ENCODE measurements around the gene WBP1.

DNA sequence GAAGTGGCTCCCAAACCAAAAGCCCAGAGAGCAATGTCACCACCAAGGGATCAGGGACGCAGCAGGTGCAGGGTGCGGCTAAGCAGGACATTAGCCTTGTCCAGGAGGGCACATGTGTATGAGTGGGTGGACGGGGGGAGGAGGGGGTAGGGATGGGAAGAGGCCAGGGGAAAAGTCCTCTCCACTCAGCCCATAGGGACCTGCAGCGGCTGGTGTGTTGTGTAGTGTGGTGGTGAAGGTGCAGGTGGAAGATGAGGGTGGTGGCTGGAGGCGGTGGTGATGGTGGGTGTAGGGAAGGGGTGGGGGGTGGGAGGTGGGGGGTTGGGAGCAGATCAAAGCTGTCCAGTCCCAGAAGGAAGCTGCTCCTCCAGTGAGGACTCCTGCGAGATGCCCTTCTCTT lies 40.5 kb upstream of the WBP1 start:
- TF ChIP-seq, protein P1, sequence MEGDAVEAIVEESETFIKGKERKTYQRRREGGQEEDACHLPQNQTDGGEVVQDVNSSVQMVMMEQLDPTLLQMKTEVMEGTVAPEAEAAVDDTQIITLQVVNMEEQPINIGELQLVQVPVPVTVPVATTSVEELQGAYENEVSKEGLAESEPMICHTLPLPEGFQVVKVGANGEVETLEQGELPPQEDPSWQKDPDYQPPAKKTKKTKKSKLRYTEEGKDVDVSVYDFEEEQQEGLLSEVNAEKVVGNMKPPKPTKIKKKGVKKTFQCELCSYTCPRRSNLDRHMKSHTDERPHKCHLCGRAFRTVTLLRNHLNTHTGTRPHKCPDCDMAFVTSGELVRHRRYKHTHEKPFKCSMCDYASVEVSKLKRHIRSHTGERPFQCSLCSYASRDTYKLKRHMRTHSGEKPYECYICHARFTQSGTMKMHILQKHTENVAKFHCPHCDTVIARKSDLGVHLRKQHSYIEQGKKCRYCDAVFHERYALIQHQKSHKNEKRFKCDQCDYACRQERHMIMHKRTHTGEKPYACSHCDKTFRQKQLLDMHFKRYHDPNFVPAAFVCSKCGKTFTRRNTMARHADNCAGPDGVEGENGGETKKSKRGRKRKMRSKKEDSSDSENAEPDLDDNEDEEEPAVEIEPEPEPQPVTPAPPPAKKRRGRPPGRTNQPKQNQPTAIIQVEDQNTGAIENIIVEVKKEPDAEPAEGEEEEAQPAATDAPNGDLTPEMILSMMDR (conservative IDR thresholded peaks at IDR 0.05 in 1 of 2, IDR thresholded peaks at IDR 0.05 in 1 of 2; ENCODE audit: low read depth in 1 of 2, low read length in 2 of 2), result no peak
- TF ChIP-seq EZH2 (IDR thresholded peaks at IDR 0.05; ENCODE audit: low read length, missing control alignments), result no peak

Measured in fibroblast of lung (primary cell).